ENCODE measurements around the gene WSCD2. TPM values are rescaled to one million over a fixed set of nuclear protein-coding genes. Genes with fewer than 3 reads are reported as not detected.

The WSCD2 gene
- total RNA-seq, 1 donor from 2014 or later = 1.7 TPM

DNA sequence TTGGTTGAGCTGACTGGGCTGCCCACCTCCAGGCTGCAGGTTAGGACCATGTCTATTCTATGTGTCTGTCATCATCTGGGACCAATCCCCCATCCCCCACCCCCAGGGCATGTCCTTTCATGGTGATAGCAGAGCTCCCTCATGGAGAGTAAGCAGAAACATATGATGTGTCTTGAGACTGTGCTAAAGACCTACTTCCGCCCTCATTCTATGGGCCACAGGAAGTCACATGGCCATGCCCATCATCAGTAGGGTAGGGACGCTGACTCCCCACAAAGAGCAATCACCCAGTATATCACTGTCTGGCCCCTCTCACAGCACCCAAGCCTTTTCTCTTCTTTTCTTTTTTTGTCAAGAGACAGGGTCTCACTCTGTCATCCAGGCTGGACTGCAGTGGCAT is 110.3 kb downstream of the WSCD2 start:
- Histone ChIP-seq H3K27me3 (peaks cover 5% of the 10 kb centered on the region), H3K36me3 (no peaks in the 10 kb centered on the region), H3K9me3 (no peaks in the 10 kb centered on the region), H3K4me1 (no peaks in the 10 kb centered on the region), H3K4me3 (no peak overlapping the region), H3K27ac (no peak overlapping the region)
- ATAC-seq = no peak
- TF ChIP-seq, protein P1, sequence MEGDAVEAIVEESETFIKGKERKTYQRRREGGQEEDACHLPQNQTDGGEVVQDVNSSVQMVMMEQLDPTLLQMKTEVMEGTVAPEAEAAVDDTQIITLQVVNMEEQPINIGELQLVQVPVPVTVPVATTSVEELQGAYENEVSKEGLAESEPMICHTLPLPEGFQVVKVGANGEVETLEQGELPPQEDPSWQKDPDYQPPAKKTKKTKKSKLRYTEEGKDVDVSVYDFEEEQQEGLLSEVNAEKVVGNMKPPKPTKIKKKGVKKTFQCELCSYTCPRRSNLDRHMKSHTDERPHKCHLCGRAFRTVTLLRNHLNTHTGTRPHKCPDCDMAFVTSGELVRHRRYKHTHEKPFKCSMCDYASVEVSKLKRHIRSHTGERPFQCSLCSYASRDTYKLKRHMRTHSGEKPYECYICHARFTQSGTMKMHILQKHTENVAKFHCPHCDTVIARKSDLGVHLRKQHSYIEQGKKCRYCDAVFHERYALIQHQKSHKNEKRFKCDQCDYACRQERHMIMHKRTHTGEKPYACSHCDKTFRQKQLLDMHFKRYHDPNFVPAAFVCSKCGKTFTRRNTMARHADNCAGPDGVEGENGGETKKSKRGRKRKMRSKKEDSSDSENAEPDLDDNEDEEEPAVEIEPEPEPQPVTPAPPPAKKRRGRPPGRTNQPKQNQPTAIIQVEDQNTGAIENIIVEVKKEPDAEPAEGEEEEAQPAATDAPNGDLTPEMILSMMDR (IDR thresholded peaks at IDR 0.05) = no peak
- intact Hi-C loops (cut with DNase I) = no loop called here
- no peak for DNase-seq

DNA sequence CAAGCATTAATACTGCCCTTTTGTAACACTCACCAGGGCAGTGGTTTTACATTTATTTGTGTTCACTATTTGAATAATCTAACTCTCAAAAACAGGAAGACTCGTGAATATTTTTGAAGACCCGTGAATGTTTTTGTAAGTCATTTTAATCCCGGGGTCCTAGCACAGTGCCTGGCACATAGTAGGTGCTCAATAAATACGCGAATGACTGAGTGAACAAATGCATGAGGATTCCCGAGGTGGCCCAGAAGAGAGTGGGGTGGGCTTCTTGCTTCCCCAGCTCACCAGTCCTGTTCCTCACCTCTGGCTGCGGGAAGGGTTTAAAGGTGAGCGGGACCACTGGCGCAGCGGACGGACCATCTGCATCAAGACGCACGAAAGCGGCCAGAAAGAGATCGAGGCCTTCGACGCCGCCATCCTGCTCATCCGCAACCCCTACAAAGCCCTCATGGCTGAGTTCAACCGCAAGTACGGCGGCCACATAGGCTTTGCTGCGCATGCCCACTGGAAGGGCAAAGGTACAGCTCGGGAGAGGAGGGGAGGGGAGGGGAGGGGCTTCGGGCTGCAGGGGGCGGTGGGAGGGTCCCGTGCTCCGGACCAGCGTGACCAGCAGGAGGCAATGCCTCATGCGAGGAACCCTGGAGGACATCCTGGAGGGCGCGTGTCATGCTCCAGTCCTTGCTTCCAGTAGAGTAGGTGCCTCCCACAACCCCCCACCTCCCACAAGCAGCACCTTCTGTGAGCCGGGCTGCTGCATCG is 111.1 kb downstream of the WSCD2 start:
- TF ChIP-seq, protein P1 (IDR thresholded peaks at IDR 0.05) = no peak
- peaks cover 5% of the 10 kb centered on the region for H3K27me3 ChIP-seq
- intact Hi-C loops (cut with DNase I) = no loop called here
- no peak for DNase-seq
- H3K27ac ChIP-seq = no peak overlapping the region
- no peaks in the 10 kb centered on the region for H3K4me1 ChIP-seq
- no peaks in the 10 kb centered on the region for H3K36me3 ChIP-seq
- no peak overlapping the region for H3K4me3 ChIP-seq
- no peak for ATAC-seq
- H3K9me3 ChIP-seq = no peaks in the 10 kb centered on the region

DNA sequence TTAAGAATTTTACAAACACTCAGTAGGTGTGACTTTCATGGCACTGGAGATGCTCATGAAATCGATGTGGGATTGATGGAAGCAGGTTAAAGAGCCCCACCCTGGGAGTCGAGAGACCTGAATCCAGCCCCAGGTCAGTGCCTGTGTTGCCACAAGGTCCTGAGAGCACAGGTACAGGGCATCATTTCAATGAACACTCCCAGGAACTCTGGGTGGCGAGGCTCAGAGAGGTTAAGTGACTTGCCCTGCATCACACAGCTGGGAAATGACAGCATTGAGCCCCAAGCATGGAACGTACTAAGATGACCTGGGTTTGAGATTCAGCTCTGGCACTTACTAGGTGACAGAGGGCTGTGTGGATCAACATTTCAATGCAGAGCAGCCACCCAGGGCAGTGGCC is 111.8 kb downstream of the WSCD2 start:
- intact Hi-C loops (cut with DNase I) = no loop called here
- no peak for DNase-seq
- no peak for ATAC-seq
- Histone ChIP-seq H3K27me3 (peaks cover 5% of the 10 kb centered on the region), H3K4me1 (no peaks in the 10 kb centered on the region), H3K36me3 (no peaks in the 10 kb centered on the region), H3K27ac (no peak overlapping the region), H3K4me3 (no peak overlapping the region), H3K9me3 (no peaks in the 10 kb centered on the region)
- TF ChIP-seq, protein P1 (IDR thresholded peaks at IDR 0.05) = no peak

DNA sequence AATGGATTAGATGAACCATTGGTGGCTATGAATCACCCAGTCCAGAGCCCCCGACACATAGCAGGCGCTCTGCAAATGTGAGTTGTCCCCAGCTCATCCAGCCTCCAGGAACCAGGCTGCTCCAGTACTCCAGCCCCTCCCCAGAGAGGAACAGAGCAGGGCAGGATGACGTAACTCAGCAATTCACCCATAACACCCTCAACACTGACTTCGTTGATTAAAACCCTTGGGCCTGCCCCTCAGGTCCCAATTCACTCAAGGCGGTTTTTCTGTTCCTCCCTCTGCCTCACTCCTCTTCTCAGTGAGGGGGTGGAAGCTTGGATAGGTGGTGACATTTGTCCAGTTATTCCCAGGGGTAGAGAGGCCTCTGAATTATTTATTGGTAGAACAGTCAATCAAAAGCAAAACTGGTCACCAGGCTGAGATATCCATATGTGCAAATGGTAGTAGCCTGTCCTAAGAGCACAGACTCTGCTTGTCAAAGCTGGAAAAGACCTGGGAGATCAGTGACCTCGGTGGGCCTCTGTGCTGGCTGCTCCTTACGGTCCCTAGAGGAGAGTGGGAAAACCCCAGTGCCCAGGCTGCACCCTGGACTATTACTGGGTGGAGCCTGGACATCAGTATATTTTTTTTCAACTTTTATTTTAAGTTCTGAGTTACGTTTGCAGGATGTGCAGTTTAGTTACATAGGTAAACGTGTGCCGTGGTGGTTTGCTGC is 113.1 kb downstream of the WSCD2 start:
- ATAC-seq = no peak
- Histone ChIP-seq H3K9me3 (no peaks in the 10 kb centered on the region), H3K27ac (no peak overlapping the region), H3K4me1 (no peaks in the 10 kb centered on the region), H3K4me3 (no peak overlapping the region), H3K27me3 (peaks cover 5% of the 10 kb centered on the region), H3K36me3 (no peaks in the 10 kb centered on the region)
- intact Hi-C loops (cut with DNase I) = no loop called here
- no peak for DNase-seq
- TF ChIP-seq, protein P1 (IDR thresholded peaks at IDR 0.05) = no peak

DNA sequence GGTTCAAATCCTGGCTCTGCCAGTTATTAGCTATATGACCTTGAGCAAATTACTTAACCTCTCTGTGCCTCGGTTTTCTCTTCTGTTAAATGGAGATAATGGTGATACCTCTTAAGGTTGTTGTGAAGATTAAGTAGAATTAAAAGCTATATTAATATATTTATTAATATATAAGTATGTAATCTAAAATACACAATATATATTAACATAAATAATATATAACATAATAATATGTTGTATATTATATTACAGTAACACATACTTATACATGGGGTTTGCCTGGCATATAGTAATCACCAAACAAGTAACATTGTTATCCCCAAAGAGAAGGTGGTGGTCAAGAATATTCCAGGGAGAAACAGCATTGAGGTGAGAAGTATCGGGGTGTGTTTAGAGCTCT is 118.0 kb downstream of the WSCD2 start:
- Histone ChIP-seq H3K4me3 (no peak overlapping the region), H3K4me1 (no peaks in the 10 kb centered on the region), H3K27ac (no peak overlapping the region), H3K9me3 (no peaks in the 10 kb centered on the region), H3K27me3 (no peaks in the 10 kb centered on the region), H3K36me3 (no peaks in the 10 kb centered on the region)
- TF ChIP-seq, protein P1 (IDR thresholded peaks at IDR 0.05) = no peak
- no peak for ATAC-seq
- DNase-seq = no peak
- intact Hi-C loops (cut with DNase I) = no loop called here
